Adipocyte (in vitro differentiated cells): Measurements from ENCODE around the gene CLEC1B.
"Not testable (repeated sequence)": the region's sequence is repeated elsewhere in the genome, so short reads cannot be mapped to it uniquely, and the experiment has no call there.

Experiments
- DNase-seq: peaks from one replicate; pipeline ENCODE4 v3.0.0-alpha.2; 2015; ENCODE audit warnings: low read depth
- H3K27me3 ChIP-seq: replicated peaks from 2 replicates; pipeline ENCODE4 v1.7.0; 2013; ENCODE audit warnings: mild to moderate bottlenecking, low read length, moderate library complexity; ENCODE audit not compliant: control insufficient read depth, insufficient read depth
- H3K36me3 ChIP-seq: 2 replicates; pipeline ENCODE4 v1.7.0; 2013; ENCODE audit warnings: low read length, mild to moderate bottlenecking, moderate library complexity; ENCODE audit not compliant: control insufficient read depth, insufficient read depth, severe bottlenecking
- H3K4me1 ChIP-seq: 2 replicates; pipeline ENCODE4 v1.7.0; 2013; ENCODE audit warnings: mild to moderate bottlenecking, low read length, moderate library complexity; ENCODE audit not compliant: control insufficient read depth, insufficient read depth
- H3K4me3 ChIP-seq: 2 replicates; pipeline ENCODE4 v1.7.0; 2013; ENCODE audit warnings: mild to moderate bottlenecking, low read length, moderate library complexity
- H3K9ac ChIP-seq: 2 replicates; pipeline ENCODE4 v1.7.0; 2013; ENCODE audit warnings: mild to moderate bottlenecking, low read length, moderate library complexity
- H3K9me3 ChIP-seq: 2 replicates; pipeline ENCODE4 v1.7.0; 2013; ENCODE audit warnings: mild to moderate bottlenecking, low read length, moderate library complexity; ENCODE audit not compliant: control insufficient read depth

CLEC1B gene

DNA sequence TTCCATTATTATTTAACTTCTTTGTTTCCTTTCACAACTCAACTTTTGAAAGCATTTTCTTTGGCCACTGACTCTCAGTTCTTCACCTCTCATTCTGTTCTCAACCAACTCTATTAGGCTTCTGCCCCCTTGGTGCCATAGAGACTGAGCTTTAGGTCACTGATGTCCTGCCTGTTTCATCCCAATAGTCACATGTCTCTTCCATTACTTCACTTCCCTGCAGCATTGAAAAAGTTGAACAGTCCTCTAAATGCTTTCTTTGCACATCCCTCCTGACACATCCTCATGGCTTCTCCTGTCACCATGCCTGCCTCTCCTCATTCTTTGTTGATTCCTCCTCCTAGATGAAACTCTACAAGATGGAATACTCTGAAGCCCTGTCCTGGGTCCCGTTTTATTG is 25.0 kb downstream of the CLEC1B start:
- peaks cover 2% of the 10 kb centered on the region for H3K9me3 ChIP-seq
- no peaks in the 10 kb centered on the region for H3K36me3 ChIP-seq
- H3K4me1 ChIP-seq, result no peaks in the 10 kb centered on the region
- H3K9ac ChIP-seq, result no peak overlapping the region
- H3K27me3 ChIP-seq, result peaks cover 3% of the 10 kb centered on the region
- H3K4me3 ChIP-seq, result no peak overlapping the region
- DNase-seq, result no peak

DNA sequence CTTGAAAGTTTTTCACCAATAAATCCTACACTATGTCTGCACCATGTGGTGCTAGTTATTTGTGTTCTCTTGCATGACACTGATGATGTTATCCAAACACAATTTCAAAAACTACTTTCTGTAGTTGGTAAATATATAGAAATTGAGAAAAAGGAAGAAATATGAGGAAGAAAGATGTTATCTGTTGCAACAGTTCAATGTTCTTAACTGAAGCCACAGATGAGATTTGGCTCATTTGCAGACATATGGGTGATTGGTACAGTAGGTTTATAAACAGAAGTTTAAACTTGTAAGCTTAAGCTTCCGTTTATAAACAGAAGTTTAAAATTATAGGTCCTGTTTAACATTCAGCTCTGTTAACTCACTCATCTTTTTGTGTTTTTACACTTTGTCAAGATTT is 27.7 kb downstream of the CLEC1B start, which contains the start of gene CLEC12A:
Gene CLEC12A (plus strand): TSS at position 229 of the 400 bp plus-strand sequence. CDS start 188 bp downstream, outside the sequence.
- no peak within 1 kb of the TSS for H3K4me3 ChIP-seq
- no peaks in the 10 kb centered on the region for H3K4me1 ChIP-seq
- H3K9ac ChIP-seq, result no peak within 1 kb of the TSS
- H3K36me3 ChIP-seq, result no peaks in the 10 kb centered on the region
- H3K27me3 ChIP-seq, result peaks cover 3% of the 10 kb centered on the region
- H3K9me3 ChIP-seq, result peaks cover 2% of the 10 kb centered on the region
- DNase-seq, result no peak

DNA sequence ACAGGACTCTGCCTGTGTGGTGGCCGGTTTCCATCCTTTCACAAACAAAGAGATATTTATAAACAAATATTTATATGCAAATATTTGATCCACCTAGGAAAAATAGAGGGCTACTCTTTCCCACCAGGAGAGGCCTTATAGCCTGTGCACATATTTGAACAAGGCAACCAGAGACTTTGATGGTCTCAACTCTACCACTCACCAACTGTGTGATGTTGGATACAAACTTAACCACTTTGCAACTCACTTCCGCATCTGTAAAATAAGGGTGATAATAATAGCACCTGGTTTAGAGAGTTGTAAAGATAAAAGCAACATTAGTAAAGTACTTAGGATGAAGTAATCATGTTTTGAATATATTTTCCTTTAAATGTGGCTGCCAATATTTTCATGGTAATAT is 29.2 kb downstream of the CLEC1B start:
- Histone ChIP-seq H3K4me1 (no peaks in the 10 kb centered on the region), H3K4me3 (no peak overlapping the region)

DNA sequence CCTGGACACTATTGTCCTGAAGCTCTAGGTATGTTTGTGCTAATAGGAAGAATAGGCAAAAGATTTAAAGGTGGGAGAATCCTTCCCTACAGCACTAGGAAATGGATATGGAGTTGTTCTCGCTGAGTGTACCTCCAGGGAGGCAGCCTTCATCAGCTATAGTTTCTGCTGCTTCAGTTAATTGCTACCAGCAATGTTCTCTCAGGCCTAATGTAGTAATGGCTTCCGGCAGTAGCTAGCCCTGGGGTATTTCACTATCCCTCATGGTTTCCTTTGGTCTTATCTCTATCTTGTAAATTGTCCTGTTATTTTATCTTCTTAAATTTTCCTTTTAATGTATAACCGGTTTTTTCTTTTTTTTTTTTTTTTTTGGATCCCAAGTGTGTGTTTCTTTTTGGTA is 37.0 kb downstream of the CLEC1B start:
- Histone ChIP-seq H3K9ac (no peak overlapping the region), H3K4me1 (no peaks in the 10 kb centered on the region), H3K9me3 (no peaks in the 10 kb centered on the region), H3K4me3 (no peak overlapping the region), H3K36me3 (no peaks in the 10 kb centered on the region), H3K27me3 (no peaks in the 10 kb centered on the region)
- DNase-seq, result no peak

More for the DNA sequence above, 29.2 kb downstream of the CLEC1B start:
- Histone ChIP-seq H3K27me3 (peaks cover 3% of the 10 kb centered on the region), H3K9ac (no peak overlapping the region), H3K36me3 (no peaks in the 10 kb centered on the region), H3K9me3 (no peaks in the 10 kb centered on the region)
- DNase-seq, result no peak

DNA sequence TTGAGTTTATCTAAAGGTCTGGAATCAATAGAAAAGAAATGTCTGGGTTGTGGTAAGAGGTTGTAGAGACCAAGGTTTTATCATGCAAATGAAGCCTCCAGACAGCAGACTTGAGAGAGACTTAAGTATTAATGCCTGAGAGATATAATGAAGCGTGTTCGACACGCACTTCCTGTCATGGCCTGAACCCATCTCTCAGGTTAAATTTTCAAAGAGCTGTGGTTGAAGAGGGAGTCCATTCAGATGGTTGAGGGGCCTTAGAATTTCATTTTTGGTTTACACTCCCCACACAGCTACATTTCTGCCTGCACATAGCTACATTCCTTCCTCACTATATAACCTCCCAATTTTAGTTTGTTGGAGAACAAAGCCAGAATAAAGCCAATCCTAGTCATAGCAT is 37.8 kb downstream of the CLEC1B start:
- Histone ChIP-seq H3K36me3 (no peaks in the 10 kb centered on the region), H3K9me3 (no peaks in the 10 kb centered on the region), H3K4me1 (no peaks in the 10 kb centered on the region), H3K27me3 (no peaks in the 10 kb centered on the region), H3K9ac (no peak overlapping the region), H3K4me3 (no peak overlapping the region)
- no peak for DNase-seq

DNA sequence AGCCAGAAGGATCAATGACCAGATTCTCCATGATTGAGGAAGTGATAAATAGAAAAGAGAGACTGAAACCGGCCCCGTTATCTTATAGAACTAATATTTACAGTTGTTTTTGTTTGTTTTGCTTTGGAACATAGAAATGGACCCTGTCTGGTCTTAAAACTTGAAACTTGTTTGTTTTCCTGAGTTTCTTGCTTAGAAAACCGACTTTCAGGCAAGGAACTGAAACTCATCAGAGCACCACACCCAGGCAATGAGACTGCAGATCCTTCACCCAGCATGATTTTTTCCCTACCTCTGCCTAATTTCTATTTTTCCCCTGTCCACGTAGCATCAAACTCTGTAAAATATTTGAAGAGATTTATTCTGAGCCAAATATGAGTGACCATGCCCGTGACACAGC is 38.3 kb downstream of the CLEC1B start:
- Histone ChIP-seq H3K4me3 (no peak overlapping the region), H3K4me1 (no peaks in the 10 kb centered on the region), H3K36me3 (no peaks in the 10 kb centered on the region), H3K9ac (no peak overlapping the region), H3K27me3 (no peaks in the 10 kb centered on the region), H3K9me3 (no peaks in the 10 kb centered on the region)
- no peak for DNase-seq

DNA sequence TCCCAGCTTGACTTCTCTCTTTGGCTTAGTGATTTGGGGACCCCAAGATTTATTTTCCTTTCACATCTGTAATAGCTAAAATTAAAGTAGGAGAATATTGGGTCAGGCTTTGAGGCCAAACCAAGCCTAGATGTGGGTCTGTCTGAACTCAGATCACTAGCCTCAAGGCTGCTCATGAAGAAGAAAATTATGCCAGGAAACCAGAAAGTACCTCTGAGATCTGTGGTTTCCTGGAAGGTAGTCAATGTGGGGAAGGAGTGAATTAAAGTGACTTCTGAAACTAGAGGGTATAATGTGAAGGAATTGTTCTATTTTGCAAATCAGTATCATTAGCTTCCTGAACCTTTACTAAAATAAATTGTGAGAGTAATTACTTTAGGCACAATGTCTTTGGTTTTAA is 41.1 kb downstream of the CLEC1B start:
- Histone ChIP-seq H3K27me3 (no peaks in the 10 kb centered on the region), H3K9me3 (no peaks in the 10 kb centered on the region), H3K4me1 (no peaks in the 10 kb centered on the region), H3K9ac (no peak overlapping the region), H3K4me3 (no peak overlapping the region), H3K36me3 (no peaks in the 10 kb centered on the region)
- DNase-seq, result no peak

DNA sequence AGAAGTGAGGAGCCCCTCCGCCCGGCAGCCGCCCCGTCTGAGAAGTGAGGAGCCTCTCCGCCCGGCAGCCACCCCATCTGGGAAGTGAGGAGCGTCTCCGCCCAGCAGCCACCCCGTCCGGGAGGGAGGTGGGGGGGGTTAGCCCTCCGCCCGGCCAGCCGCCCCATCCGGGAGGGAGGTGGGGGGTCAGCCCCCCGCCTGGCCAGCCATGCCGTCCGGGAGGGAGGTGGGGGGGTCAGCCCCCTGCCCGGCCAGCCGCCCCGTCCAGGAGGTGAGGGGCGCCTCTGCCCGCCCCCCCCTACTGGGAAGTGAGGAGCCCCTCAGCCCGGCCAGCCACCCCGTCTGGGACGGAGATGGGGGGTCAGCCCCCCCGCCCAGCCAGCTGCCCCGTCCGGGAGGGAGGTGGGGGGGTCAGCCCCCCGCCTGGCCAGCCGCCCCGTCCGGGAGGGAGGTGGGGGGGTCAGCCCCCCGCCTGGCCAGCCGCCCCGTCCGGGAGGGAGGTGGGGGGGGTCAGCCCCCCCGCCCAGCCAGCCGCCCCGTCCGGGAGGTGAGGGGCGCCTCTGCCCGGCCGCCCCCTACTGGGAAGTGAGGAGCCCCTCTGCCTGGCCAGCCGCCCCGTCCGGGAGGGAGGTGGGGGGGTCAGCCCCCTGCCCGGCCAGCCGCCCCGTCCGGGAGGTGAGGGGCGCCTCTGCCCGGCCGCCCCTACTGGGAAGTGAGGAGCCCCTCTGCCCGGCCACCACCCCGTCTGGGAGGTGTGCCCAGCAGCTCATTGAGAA is 45.8 kb downstream of the CLEC1B start:
- H3K4me3 ChIP-seq, H3K4me1 ChIP-seq, H3K9me3 ChIP-seq, DNase-seq, H3K36me3 ChIP-seq, H3K27me3 ChIP-seq, H3K9ac ChIP-seq: not testable (repeated sequence)

DNA sequence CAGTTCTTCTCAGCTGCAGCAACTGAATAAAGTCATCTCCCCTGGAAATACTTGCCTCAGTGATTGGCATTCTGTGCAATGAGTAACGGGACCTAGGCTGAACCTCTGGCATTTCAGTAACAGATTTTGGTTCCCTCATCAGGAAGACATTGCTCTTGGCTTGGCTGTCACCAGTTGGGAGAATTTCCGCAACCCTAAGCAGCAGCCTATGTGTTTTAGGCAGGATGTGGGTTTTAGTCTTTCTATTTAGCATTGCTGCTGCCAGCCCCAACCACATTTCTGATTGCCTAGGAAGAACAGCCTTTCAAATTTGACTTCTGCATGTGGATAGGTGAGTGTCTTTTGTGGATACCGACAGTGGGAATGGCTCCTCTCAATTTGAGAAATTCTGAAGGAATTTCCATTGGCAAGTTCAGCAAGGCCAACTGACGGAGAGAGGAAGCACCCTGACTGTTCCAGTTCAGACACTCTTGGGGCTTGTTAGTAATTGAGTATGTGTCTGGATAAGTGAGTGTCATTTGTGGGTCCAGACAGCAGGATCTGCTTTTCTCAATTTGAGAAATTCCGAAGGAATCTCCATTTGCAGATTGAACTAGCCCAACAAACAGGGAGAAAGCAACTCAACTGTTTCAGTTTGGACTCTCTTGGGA is 47.8 kb downstream of the CLEC1B start:
- H3K36me3 ChIP-seq, result no peaks in the 10 kb centered on the region
- no peaks in the 10 kb centered on the region for H3K27me3 ChIP-seq
- no peaks in the 10 kb centered on the region for H3K4me1 ChIP-seq
- H3K9ac ChIP-seq, result no peak overlapping the region
- no peaks in the 10 kb centered on the region for H3K9me3 ChIP-seq
- H3K4me3 ChIP-seq, result no peak overlapping the region
- DNase-seq, result no peak

DNA sequence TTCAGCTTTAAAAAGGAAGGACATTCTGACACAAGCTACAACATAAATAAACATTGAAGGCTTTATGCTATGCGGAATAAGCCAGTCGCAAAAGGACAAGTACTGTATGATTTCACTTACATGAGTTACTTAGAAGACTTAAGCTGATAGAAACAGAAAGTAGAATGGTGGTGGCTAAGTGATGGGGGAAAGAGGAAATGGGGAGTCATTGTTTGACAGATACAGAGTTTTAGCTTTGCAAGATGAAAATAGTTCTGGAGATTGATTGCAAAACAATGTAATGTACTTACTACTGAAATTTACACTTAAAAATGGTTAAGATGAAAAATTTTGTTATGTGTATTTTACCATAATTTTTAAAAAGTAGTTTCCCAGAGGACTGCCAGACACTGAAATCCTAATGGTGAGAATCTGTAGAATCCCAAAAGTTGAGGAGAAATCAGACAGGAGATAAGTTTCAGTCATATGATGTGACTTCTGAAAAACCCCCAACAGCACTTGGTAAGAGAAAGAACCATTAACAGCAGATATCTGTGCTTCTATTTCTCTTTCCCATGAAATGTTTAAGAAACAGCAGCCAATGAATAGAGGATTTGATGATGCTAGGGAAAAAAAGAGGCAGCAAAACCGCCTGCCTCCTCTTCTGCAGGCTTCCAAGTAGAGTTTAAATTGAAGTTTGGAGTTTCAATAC is 50.2 kb downstream of the CLEC1B start:
- H3K36me3 ChIP-seq, result no peaks in the 10 kb centered on the region
- H3K4me1 ChIP-seq, result no peaks in the 10 kb centered on the region
- H3K9me3 ChIP-seq, result no peaks in the 10 kb centered on the region
- H3K27me3 ChIP-seq, result no peaks in the 10 kb centered on the region
- DNase-seq, result no peak
- H3K4me3 ChIP-seq, result no peak overlapping the region
- H3K9ac ChIP-seq, result no peak overlapping the region

DNA sequence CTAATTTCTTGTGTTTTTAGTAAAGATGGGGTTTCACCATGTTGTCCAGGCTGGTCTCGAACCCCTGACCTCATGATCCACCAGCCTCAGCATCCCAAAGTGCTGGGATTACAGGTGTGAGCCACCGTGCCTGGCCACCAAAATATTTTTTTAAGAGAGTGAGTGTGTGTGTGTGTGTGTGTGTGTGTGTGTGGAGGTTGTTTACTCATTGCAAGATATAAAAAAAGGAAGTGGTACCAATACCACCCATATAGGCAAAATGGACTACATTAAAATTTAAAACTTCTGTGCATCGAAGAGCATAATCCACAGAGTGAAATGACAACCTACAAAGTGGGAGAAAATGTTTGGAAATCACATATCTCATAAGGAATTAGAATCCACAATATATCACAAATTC is 51.2 kb downstream of the CLEC1B start:
- no peak for DNase-seq
- Histone ChIP-seq H3K36me3 (no peaks in the 10 kb centered on the region), H3K9me3 (no peaks in the 10 kb centered on the region), H3K27me3 (peaks cover 10% of the 10 kb centered on the region), H3K4me3 (no peak overlapping the region), H3K9ac (no peak overlapping the region), H3K4me1 (no peaks in the 10 kb centered on the region)
